SKM-1 treated with dmso at 0.1 percent for 144 hours (cell line): ENCODE measurements around the gene KCNMB2.
"Not testable (repeated sequence)": the region's sequence is repeated elsewhere in the genome, so short reads cannot be mapped to it uniquely, and the experiment has no call there.

Experiments
- DNase-seq: peaks from one replicate; lab custom pipeline; 2025; ENCODE audit not compliant: unreplicated experiment; lab: John Stamatoyannopoulos, UW

Gene KCNMB2

GRCh38 chr3:178686826-178687225 lies 150.6 kb downstream of the KCNMB2 start:
- DNase-seq = no peak

- DNase-seq = no peak
These were observed 154.3 kb downstream of the KCNMB2 start for GRCh38 chr3:178690571-178690970.

- no peak for DNase-seq
These were observed 163.1 kb downstream of the KCNMB2 start for GRCh38 chr3:178699364-178699763.

- no peak for DNase-seq
These were observed 163.6 kb downstream of the KCNMB2 start for GRCh38 chr3:178699810-178700209.

GRCh38 chr3:178703268-178703975 lies 167.2 kb downstream of the KCNMB2 start:
- DNase-seq = no peak

GRCh38 chr3:178705925-178706324 lies 169.7 kb downstream of the KCNMB2 start:
- DNase-seq = no peak

GRCh38 chr3:178706411-178706810 lies 170.2 kb downstream of the KCNMB2 start:
- DNase-seq = no peak

GRCh38 chr3:178707311-178708031 lies 171.2 kb downstream of the KCNMB2 start:
- DNase-seq = no peak

GRCh38 chr3:178709051-178709450 lies 172.8 kb downstream of the KCNMB2 start:
- DNase-seq = no peak

GRCh38 chr3:178711753-178712152 lies 175.5 kb downstream of the KCNMB2 start:
- no peak for DNase-seq

GRCh38 chr3:178712247-178712646 lies 176.0 kb downstream of the KCNMB2 start:
- DNase-seq = no peak

- DNase-seq = no peak
These were observed 178.9 kb downstream of the KCNMB2 start for GRCh38 chr3:178714925-178715832.

GRCh38 chr3:178718995-178719635 lies 182.9 kb downstream of the KCNMB2 start:
- DNase-seq = no peak

- no peak for DNase-seq
These were observed 196.6 kb downstream of the KCNMB2 start for GRCh38 chr3:178732824-178733223.

- no peak for DNase-seq
These were observed 198.9 kb downstream of the KCNMB2 start for GRCh38 chr3:178735032-178735674.

GRCh38 chr3:178736300-178736699 lies 200.1 kb downstream of the KCNMB2 start:
- DNase-seq = no peak

GRCh38 chr3:178739720-178740119 lies 203.5 kb downstream of the KCNMB2 start:
- no peak for DNase-seq

GRCh38 chr3:178741020-178741419 lies 204.8 kb downstream of the KCNMB2 start:
- DNase-seq = no peak

GRCh38 chr3:178743297-178743696 lies 207.1 kb downstream of the KCNMB2 start:
- no peak for DNase-seq

GRCh38 chr3:178745861-178746655 lies 209.8 kb downstream of the KCNMB2 start:
- DNase-seq = not testable (repeated sequence)
